Colon (tissue), 2 donors: ENCODE data around the gene GANC.

ENCODE experiments used
- FAIRE-seq: peaks from 2 replicates; lab custom pipeline; 2012; peaks lifted over from hg19 to GRCh38; lab: Jason Lieb, UNC
- donor health status: control.
- donor health status: control.

The GANC gene

GRCh38 chr15:42344763-42345162, 71.8 kb downstream of the GANC start:
- FAIRE-seq: no peak

- FAIRE-seq: no peak
These were observed 72.5 kb downstream of the GANC start for GRCh38 chr15:42345504-42345903.

- no peak for FAIRE-seq
These were observed 75.1 kb downstream of the GANC start for GRCh38 chr15:42348083-42348482.

- no peak for FAIRE-seq
These were observed 76.2 kb downstream of the GANC start for GRCh38 chr15:42349186-42349585.

- FAIRE-seq: no peak
These were observed 79.4 kb downstream of the GANC start for GRCh38 chr15:42352401-42352800.

GRCh38 chr15:42353061-42353460, 80.1 kb downstream of the GANC start:
- FAIRE-seq: no peak

GRCh38 chr15:42354824-42355223, 81.8 kb downstream of the GANC start:
- FAIRE-seq: no peak

GRCh38 chr15:42355291-42355690, 82.3 kb downstream of the GANC start:
- FAIRE-seq: no peak

GRCh38 chr15:42356851-42357250, 83.8 kb downstream of the GANC start:
- FAIRE-seq: no peak

- FAIRE-seq: no peak
These were observed 85.1 kb downstream of the GANC start for GRCh38 chr15:42358141-42358540.

- no peak for FAIRE-seq
These were observed 86.2 kb downstream of the GANC start, which contains the start of gene CAPN3 for GRCh38 chr15:42359249-42359648. Gene CAPN3 (plus strand): TSS chr15:42359501. CDS start chr15:42359806, 305 bp downstream.

GRCh38 chr15:42359985-42360384, 87.0 kb downstream of the GANC start:
- FAIRE-seq: no peak

GRCh38 chr15:42360535-42361112, 87.6 kb downstream of the GANC start:
- FAIRE-seq: no peak

- no peak for FAIRE-seq
These were observed 90.5 kb downstream of the GANC start for GRCh38 chr15:42363487-42363886.

GRCh38 chr15:42363942-42364341, 90.9 kb downstream of the GANC start:
- no peak for FAIRE-seq

- no peak for FAIRE-seq
These were observed 91.5 kb downstream of the GANC start for GRCh38 chr15:42364529-42364928.

GRCh38 chr15:42365921-42366550, 93.0 kb downstream of the GANC start:
- no peak for FAIRE-seq

- FAIRE-seq: no peak
These were observed 94.0 kb downstream of the GANC start for GRCh38 chr15:42367041-42367440.

GRCh38 chr15:42368096-42368495, 95.1 kb downstream of the GANC start:
- no peak for FAIRE-seq

- FAIRE-seq: no peak
These were observed 98.1 kb downstream of the GANC start for GRCh38 chr15:42371096-42371495.

GRCh38 chr15:42373274-42373673, 100.3 kb downstream of the GANC start:
- no peak for FAIRE-seq

GRCh38 chr15:42373936-42374335, 100.9 kb downstream of the GANC start:
- no peak for FAIRE-seq

GRCh38 chr15:42374810-42375209, 101.8 kb downstream of the GANC start:
- FAIRE-seq: no peak

GRCh38 chr15:42375252-42375651, 102.3 kb downstream of the GANC start:
- FAIRE-seq: no peak
